Left ventricle myocardium inferior (tissue), 1 donor: Measurements from ENCODE around the gene IQCH. TPM values are rescaled to one million over a fixed set of nuclear protein-coding genes. Genes with fewer than 3 reads are reported as not detected.

Experiments
- DNase-seq: peaks from one replicate; pipeline ENCODE4 v3.0.0-alpha.2; 2020
- H3K27ac ChIP-seq: fragments of 200-600 bp; replicated peaks from 2 replicates; pipeline ENCODE4 v1.8.0; 2021
- H3K27me3 ChIP-seq: fragments of 200-600 bp; 2 replicates; pipeline ENCODE4 v1.8.0; 2021; ENCODE audit warnings: low read depth
- H3K36me3 ChIP-seq: fragments of 200-600 bp; 2 replicates; pipeline ENCODE4 v1.8.0; 2021
- H3K4me1 ChIP-seq: fragments of 200-600 bp; 2 replicates; pipeline ENCODE4 v1.8.0; 2021
- H3K4me3 ChIP-seq: fragments of 200-600 bp; 2 replicates; pipeline ENCODE4 v1.8.0; 2021; ENCODE audit warnings: mild to moderate bottlenecking, moderate library complexity
- H3K9me3 ChIP-seq: fragments of 200-600 bp; replicated peaks from 2 replicates; pipeline ENCODE4 v1.8.0; 2021
- intact Hi-C: fragments of 100-400 bp; cut with micrococcal nuclease; formaldehyde crosslinking; loops from one replicate; pipeline ENCODE4 v1.11.0; 2022
- total RNA-seq: library from RNA; stranded (reverse); fragmentation: NEBNext Ultra II Directional; extraction: Animal tissue kit (Norgen Biotek cat#: 25700); gene quantifications from one replicate; pipeline ENCODE4 v1.2.1, GENCODE V29; 2021
- TF ChIP-seq, protein P1 (sequence below): fragments of 200-600 bp; IDR thresholded peaks from 2 replicates; pipeline ENCODE4 v1.8.0; 2021; ENCODE audit warnings: antibody characterized with exemption, mild to moderate bottlenecking, borderline replicate concordance
- donor health status: DM: no; HTN: yes; CAD: no; lungs with severe emphysema.

Gene IQCH
- total RNA-seq, 1 donor from 2014 or later, result 1.1 TPM

DNA sequence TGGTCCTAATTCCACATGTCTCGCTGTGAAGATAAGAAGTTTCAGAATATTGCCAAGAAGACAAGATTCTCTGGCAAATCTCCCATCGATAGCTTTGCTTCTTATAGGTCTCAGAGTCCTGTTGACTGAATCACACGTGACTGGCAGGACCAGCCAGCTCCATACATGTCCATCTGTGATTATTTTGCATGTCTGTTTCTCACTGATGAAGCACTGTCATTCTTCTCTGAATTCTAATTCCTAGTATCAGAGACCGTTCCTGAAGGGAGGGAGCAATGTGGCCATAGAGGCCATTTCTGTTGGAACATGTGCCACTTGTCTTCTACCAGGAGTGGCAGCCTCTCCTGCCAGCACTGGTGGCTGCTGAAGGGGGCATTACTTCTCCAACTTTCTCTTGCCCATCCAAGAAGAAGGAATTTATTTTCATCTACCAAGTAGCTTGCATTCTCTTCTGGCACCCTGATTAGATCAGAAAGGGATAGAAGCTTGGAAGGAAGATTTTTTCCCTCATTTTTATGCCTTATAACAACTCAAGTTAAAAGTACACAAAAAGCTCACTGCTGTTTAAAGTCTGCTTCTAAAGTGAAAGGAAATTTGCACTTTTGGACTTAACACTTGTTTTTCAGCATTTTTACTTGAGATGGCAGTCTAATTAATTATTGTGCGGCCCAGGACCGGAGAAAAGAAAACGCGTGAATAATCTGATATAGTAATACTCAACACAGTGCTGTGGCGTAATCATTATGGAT is 115.8 kb downstream of the IQCH start:
- H3K4me3 ChIP-seq, result no peak overlapping the region
- H3K9me3 ChIP-seq, result no peaks in the 10 kb centered on the region
- intact Hi-C loops, result no loop called here
- no peaks in the 10 kb centered on the region for H3K27me3 ChIP-seq
- no peaks in the 10 kb centered on the region for H3K36me3 ChIP-seq
- DNase-seq, result no peak
- H3K4me1 ChIP-seq, result no peaks in the 10 kb centered on the region
- TF ChIP-seq, protein P1, sequence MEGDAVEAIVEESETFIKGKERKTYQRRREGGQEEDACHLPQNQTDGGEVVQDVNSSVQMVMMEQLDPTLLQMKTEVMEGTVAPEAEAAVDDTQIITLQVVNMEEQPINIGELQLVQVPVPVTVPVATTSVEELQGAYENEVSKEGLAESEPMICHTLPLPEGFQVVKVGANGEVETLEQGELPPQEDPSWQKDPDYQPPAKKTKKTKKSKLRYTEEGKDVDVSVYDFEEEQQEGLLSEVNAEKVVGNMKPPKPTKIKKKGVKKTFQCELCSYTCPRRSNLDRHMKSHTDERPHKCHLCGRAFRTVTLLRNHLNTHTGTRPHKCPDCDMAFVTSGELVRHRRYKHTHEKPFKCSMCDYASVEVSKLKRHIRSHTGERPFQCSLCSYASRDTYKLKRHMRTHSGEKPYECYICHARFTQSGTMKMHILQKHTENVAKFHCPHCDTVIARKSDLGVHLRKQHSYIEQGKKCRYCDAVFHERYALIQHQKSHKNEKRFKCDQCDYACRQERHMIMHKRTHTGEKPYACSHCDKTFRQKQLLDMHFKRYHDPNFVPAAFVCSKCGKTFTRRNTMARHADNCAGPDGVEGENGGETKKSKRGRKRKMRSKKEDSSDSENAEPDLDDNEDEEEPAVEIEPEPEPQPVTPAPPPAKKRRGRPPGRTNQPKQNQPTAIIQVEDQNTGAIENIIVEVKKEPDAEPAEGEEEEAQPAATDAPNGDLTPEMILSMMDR, result no peak
- H3K27ac ChIP-seq, result no peak overlapping the region

DNA sequence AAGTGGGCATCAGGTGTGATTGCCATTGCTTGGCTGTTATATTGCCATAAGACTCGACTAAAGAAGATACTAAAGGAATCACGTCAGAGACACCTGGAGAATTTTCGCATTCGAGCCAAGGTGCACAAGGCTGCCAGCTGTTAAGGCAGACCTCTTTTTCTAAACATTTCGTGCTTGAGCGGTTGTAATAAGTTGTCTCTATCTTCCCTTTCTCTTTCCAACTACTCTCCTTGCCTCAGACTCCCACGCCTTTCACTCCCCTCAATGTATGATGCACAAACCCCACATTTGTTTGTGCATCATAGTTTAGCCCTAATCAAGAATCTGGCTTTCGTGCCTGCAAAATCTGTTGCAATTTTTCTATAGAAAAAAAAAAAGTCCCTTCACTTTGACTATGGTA is 118.0 kb downstream of the IQCH start:
- Histone ChIP-seq H3K27ac (no peak overlapping the region), H3K4me3 (no peak overlapping the region), H3K27me3 (no peaks in the 10 kb centered on the region), H3K4me1 (no peaks in the 10 kb centered on the region), H3K36me3 (no peaks in the 10 kb centered on the region), H3K9me3 (no peaks in the 10 kb centered on the region)
- intact Hi-C loops, result no loop called here
- TF ChIP-seq, protein P1, result no peak
- DNase-seq, result no peak

DNA sequence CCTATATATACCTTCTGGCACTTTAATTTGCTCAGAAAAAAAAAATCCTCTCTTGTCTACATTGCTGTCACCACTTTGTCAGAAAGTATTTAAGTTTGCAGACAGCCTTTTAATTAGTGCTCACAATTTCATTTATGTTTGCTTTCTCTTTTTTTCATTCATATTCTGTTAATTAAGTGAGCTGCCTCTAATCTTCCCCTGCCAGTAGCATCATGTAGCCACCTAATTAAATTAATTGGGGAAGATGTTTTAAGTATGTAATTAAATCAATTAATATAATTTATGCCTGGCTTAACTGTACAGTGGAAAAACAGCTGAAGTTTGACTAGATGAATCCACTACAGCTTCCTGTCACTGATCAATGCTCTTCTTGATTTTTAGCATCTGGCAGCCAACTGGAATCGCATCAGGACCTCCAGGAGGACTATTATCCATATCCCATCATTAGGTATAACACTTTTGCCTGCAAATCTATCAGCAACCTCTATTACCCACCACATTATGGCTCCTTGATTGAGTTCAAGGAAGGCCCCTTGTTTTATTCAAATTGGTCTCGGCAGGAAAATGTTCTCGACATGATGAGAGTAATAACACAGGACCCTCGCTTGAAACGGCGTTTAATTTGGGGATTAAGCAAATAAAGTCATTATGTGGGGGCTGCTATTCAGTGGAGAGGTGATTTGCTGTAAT is 118.5 kb downstream of the IQCH start:
- Histone ChIP-seq H3K36me3 (no peaks in the 10 kb centered on the region), H3K27ac (no peak overlapping the region), H3K27me3 (no peaks in the 10 kb centered on the region), H3K4me1 (no peaks in the 10 kb centered on the region), H3K4me3 (no peak overlapping the region), H3K9me3 (no peaks in the 10 kb centered on the region)
- DNase-seq, result no peak
- intact Hi-C loops, result no loop called here
- TF ChIP-seq, protein P1, result no peak

DNA sequence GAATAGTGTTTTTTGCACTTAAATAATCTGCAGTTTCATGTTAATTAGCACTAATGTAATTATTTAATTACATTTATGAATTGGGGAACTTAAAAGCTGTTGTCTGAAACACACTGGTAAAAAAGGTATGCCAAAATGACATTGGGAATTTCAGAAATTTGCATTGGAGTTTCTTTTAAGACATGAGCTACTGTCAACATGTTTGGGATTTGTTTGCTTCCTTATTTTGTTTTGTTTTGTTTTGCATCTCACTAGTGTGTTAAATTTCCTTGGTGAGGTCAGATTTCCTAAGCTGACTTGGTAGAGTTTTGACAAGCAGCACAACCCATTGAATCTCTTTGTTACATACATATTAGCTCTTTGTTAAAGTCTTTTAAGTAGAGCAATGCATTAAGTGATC is 119.4 kb downstream of the IQCH start:
- intact Hi-C loops, result no loop called here
- Histone ChIP-seq H3K27ac (no peak overlapping the region), H3K4me1 (no peaks in the 10 kb centered on the region), H3K4me3 (no peak overlapping the region), H3K36me3 (no peaks in the 10 kb centered on the region), H3K27me3 (no peaks in the 10 kb centered on the region), H3K9me3 (no peaks in the 10 kb centered on the region)
- DNase-seq, result no peak
- TF ChIP-seq, protein P1, result no peak

DNA sequence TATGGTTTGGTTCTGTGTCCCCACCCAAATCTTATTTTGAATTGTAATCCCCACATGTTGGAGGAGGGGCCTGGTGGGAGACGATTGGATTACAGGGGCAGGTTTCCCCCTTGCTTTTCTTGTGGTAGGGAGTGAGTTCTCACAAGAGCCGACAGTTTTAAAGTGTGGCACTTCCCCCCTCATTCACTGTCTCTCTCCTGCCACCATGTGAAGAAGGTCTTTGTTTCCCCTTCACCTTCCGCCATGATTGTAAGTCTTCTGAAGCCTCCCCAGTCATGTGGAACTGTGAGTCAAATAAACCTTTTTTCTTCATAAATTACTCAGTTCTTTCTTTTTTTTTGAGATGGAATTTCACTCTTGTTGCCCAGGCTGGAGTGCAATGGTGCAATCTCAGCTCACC is 124.9 kb downstream of the IQCH start:
- no peaks in the 10 kb centered on the region for H3K9me3 ChIP-seq
- intact Hi-C loops, result no loop called here
- TF ChIP-seq, protein P1, result no peak
- no peak overlapping the region for H3K4me3 ChIP-seq
- no peaks in the 10 kb centered on the region for H3K27me3 ChIP-seq
- no peaks in the 10 kb centered on the region for H3K36me3 ChIP-seq
- H3K4me1 ChIP-seq, result no peaks in the 10 kb centered on the region
- DNase-seq, result no peak
- H3K27ac ChIP-seq, result no peak overlapping the region
